T follicular helper cell (primary cell): ENCODE data around the gene SLC26A11.
"Not testable (repeated sequence)": the region's sequence is repeated elsewhere in the genome, so short reads cannot be mapped to it uniquely, and the experiment has no call there.

ENCODE experiments used
- DNase-seq: peaks from one replicate; pipeline ENCODE4 v3.0.0-alpha.2; 2020; ENCODE audit warnings: low read depth

SLC26A11 gene

DNA sequence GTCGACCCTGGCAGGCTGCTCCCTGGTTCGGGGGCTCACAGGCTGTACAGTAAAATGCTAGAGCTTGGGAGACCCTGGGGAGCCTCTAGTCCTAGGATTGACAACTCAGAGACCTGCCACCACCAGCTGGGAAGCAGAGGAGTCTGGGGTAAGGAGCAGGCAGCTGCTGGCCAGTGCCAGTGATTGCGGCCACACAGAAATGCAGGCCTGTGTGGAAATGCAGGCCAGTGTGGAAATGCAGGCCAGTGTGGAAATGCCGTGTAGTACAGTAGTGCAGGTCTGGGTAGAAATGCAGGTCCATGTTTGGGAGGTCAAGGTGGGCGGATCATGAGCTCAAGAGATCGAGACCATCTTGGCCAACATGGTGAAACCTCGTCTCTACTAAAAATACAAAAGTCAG lies 23.6 kb upstream of the SLC26A11 start:
- DNase-seq = no peak

DNA sequence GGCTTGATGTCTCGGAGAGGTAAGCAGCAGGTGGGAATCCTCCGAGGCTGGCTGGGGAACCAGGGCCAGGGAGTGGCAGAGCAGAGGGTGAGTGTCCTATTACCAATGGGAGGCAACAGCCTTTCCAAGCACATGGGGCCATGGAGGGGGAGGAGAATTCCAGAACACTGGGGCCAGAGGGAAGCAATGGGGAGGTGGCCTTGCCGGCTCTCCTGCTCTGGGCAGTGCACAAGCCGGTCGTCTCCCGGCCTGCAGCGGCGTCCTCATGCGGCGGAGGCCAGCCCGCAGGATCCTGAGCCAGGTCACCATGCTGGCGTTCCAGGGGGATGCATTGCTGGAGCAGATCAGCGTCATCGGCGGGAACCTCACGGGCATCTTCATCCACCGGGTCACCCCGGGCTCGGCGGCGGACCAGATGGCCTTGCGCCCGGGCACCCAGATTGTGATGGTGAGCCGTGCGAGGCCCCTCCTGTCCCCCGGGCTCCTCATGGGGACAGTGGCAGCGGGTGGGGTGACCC lies 22.0 kb upstream of the SLC26A11 start:
- DNase-seq = no peak

DNA sequence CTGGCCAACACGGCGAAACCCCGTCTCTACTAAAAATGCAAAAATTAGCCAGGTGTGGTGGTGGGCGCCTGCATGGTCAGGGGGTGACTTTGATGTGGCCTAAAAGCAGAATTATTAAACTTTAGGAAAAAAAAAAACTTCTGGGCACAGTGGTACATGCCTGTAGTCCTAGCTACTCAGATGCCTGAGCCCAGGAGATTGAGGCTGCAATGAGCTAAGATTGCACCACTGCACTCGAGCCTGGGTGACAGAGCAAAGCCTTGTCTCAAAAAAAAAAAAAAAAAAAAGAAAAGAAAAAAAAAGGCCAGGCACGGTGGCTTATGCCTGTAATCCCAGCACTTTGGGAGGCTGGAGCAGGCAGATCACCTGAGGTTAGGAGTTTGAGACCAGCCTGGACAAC lies 20.9 kb upstream of the SLC26A11 start:
- DNase-seq = not testable (repeated sequence)

DNA sequence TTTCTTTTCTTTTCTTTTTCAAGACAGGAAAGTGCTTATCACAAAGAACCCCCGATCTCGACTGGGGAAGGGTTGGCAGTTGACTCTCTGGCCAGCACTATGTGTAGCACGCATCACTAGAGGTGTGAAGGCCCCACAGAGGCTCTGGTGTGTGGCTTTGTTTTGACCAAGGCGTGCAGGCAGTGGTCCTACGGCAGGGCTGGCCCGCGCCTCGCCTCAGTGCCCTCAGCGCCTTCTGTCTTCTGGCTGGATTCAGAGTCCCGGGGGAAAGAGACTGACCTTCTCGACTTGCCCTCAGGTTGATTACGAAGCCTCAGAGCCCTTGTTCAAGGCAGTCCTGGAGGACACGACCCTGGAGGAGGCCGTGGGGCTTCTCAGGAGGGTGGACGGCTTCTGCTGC lies 18.8 kb upstream of the SLC26A11 start:
- DNase-seq = no peak

DNA sequence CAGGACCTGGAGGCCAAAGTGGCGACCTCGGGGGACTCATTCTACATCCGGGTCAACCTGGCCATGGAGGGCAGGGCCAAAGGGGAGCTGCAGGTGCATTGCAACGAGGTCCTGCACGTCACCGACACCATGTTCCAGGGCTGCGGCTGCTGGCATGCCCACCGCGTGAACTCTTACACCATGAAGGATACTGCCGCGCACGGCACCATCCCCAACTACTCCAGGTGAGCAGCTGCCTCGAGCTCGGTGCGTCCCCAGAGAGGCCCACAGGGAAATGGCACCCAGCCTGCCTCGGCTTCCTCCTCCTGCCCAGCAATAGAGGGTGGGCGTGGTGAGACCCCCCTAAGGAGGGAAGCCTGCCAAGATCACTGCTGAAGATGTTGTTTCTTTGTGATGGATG lies 18.0 kb upstream of the SLC26A11 start:
- DNase-seq = no peak

DNA sequence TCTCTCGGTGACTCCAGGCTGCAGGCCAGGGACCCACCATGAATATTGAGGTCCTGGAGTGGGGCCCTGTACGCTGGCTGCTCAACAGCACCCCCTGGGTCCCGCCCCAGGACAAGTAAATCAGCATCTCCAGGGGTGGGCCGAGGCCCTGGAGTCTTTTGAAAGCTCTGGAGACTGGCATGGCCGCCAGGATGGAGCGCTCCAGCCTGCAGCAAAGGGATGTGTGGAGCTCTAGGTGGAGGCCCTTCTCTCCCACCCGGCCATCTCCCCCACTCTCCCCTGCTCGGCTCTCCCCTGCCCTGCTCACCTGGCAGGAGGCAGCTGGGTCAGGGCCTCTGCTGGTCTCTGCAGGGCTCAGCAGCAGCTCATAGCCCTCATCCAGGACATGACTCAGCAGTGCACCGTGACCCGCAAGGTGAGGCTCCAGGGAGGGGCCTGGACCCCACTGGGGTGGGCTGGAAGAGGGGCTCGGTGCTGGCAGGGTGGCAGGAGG lies 16.7 kb upstream of the SLC26A11 start:
- DNase-seq = no peak

DNA sequence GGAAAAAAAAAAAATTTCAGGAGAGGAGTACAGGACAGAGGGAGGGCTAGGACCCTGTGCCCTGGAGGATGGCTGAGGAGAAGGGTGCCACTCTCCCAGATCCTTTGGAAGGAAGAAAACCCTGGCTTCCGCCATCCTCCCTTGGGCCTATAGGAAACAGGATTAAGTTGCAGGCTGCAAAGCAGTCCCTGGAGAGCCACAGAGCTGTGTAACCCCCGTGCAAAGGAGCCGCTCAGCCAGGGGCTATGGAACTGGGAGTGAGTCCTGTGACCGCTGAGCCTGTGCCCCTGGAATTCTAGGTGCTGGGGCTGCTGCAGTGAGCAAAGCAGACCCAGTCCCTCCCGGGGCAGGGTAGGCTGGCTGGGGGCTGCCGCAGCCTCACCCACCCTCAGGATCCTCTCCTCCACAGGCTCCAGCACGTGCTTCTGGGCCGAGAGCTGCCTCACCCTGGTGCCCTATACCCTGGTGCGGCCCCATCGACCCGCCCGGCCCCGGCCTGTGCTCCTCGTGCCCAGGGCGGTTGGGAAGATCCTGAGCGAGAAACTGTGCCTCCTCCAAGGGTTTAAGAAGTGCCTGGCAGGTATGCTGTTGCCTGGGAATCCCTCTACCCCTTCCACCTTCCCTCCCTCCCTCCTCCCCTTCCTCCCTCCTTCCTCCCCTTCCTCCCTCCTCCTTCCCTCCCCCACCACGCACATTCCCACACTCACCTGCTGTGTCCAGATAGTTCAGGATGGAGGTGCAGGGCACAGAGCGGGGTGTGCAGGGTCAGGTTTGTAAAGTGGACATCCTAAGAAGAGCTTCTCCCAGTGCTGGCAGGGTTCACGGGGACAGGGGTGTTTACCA lies 15.4 kb upstream of the SLC26A11 start:
- no peak for DNase-seq

DNA sequence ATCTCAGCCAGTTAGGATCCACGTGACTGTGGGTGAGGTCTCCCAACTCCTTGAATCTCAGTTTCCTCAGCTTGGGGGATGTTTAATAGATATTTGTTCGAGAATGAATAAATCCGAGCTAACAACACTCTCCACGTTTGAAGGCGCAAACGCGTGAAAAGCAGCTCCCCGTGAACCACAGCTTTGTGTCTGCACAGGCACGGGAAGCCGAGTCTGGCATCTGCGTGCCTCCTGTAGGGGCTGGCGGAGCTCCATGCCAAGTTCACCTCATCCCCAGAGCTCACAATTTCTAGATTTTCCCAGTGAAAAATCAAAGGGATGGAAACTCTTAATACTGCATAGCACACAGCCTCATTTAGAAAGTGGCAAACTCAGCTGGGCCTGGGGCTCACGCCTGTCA lies 14.4 kb upstream of the SLC26A11 start:
- no peak for DNase-seq

DNA sequence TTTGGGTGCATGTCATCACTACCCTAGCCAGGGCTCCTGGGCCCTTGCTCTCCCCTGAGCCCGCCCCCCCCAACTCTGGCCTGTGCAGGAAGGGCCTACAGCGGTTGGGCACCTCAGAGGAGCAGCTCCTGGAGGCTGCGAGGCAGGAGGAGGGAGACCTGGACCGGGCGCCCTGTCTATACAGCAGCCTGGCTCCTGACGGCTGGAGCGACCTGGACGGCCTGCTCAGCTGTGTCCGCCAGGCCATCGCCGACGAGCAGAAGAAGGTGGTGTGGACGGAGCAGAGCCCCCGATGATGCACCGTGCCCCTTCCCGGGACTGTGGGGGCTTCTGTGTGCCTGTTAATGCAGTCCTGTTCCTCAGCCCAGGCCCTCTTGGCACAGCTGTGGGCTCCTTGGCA lies 12.2 kb upstream of the SLC26A11 start:
- DNase-seq = no peak

DNA sequence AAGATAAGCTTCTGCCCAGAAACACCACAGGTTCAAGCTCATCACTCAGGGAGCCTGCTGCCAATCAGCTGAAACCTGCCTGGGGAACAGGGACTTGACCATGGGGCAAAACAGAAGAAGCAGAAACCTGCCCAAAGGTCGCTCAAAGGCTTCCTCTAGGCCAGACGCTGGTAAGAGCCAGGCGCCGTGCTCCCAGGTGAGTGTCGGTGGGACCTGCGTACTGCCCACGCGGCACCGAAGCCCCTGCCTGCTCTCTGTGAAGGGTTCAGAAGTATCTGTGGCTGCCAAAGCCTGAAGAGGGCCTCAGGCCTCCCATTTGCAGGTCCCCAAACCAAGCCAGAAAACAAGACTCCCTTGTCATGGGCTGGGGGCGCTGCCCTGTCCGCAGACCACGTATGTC lies 10.5 kb upstream of the SLC26A11 start:
- no peak for DNase-seq

DNA sequence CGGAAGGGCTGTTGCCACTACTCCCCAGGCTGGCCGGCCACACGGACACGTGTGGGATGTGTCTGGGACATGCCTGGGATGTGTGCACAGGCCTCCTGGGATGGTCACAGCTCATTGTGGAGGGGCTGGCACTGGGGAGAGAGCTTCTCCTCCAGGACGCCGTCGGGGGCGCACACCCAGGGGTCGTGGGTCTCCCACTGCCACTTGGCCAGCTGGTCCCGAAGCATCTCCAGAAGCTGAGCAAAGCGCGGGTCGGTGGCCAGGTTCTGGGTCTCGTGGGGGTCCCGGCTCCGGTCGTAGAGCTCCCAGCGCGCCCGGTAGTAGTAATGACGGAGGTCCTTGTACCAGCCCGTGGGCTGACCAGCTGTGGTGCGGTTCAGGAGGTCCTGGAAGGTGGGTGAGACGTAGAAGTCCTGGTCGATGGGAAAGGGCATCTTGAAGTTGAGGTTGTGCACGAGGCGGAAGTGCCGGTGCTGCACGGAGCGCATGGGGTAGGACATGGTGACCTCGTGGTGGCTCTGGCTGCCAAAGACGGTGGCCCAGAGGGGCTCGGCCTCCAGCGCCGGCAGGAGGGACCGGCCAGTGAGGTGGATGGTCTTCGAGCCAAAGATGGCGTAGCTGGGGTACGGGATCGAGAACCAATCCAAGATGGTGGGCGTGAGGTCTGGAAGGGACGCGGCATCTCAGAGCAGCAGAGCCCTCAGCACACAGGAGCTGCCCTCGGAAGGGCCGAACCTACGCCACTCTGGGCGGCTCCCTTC lies 9.7 kb upstream of the SLC26A11 start:
- DNase-seq = no peak

DNA sequence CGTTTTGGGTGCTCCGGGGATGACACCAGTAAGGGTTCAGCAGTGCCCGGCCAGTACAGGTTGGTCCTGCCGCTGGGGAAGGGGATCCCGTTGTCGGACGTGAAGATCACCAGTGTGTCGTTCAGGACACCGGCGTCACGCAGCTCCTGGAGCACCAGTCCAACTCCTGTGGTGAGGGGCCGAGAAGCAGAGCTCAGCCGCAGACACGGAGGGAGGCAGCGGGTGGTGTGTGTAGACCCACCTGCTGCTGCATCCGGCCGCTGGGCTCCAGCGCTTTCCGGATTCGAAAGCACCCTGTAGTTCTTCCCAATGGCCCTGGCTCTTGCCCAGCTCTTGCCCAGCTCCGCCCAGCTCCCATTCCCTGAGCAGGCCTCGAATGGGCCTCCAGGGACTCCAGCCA lies 8.1 kb upstream of the SLC26A11 start:
- no peak for DNase-seq

DNA sequence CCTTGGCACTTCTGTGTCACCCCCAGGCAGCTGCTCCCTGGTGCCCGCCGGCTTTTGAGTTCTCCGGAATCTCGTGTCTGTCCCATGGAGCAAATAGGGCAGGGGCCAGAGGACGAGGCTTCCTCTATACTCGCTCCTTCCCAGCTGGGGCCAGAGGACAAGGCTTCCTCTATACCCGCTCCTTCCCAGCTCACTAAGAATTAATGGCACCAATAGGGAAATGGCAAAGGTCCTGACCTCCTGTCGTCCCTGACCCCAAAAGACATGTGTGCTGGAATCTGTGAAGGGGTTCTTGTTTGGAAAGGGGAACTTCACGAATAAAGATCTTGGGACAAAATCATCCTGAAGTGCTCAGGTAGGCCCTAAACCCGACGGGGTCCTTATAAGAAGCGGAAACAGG lies 7.7 kb upstream of the SLC26A11 start:
- DNase-seq = no peak

DNA sequence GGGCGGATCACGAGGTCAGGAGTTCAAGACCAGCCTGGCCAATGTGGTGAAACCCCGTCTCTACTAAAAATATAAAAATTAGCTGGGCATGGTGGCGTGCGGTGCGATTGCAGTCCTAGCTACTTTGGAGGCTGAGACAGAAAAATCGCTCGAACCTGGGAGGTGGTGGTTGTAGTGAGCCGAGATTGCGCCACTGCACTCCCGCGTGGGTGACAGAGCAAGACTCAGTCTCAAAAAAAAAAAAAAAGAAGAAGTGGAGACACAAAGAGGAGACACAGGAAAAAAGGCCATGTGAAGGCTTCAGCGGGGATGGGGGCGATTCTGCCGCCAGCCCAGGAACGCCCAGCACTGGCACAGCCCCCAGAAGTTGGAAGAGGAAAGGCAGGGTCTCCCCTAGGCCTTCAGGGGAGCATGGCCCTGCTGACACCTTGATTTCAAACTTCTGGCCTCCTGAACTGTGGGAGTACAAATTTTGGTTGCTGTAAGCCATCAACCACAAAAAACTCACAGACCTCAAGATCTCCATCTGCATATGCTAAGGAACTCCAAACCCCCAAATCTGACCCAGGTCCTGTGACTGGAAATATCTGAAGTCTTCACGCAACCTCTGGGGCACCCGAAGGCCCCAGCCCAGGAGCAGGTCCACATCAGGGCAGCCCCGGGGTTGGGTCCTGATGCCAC lies 7.1 kb upstream of the SLC26A11 start:
- DNase-seq = no peak

DNA sequence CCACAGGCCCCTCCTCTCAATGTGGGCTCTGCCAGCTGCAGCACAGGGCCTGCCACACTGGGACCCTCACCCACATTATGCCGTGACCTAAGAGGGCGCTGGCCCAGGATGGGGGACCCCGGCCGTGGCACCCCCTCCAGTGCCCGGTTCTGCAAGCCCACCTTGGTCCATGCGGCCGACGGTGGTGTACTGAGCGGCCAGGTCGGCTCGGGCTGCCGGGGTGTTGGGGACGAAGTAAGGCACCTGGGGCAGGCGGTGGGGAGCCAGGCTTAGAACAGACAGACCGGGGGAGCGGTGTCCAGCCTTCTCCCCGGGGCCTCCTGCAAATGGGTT lies 6.6 kb upstream of the SLC26A11 start:
- no peak for DNase-seq

DNA sequence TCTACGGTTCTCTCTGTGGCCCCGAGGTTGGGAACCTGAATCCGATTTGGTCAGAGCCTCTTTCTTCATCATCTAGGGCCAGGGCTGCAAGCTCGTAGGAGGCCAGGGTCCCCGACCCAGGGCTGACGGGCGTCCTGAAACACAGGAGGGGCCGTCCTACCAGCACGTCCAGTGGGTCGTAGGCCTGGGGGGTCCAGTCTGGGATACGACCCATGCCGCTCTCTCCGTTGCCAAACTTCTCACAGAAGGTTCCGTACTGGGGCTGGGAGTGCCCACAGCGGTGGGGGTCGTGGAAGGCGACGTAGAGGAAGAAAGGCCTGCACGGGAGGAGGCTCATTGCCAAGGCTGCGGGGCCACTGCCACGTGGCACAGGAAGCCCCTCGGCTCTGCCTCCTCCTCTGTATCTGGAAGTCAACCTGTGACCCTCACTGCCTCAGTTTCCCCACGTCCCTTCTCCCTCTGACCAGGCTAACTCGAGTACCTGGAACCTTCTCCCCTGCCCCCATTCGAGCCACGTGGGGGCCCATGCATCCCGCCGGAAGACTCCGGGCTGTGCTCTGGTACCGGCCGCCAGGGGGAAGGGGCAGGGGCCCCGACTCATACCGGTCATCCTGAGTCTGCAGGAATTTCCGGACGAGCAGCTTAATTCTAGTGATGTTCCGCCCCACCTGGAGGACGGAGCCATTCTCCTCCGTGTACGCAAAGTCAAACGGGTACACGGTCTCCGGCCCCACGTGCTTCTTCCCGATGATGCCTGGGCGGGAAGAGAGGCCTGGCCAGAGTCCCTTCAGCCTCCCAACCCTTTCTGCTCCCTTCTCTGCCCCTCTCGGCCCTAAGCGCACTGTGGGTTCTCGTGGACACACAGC lies 6.0 kb upstream of the SLC26A11 start:
- DNase-seq = no peak

DNA sequence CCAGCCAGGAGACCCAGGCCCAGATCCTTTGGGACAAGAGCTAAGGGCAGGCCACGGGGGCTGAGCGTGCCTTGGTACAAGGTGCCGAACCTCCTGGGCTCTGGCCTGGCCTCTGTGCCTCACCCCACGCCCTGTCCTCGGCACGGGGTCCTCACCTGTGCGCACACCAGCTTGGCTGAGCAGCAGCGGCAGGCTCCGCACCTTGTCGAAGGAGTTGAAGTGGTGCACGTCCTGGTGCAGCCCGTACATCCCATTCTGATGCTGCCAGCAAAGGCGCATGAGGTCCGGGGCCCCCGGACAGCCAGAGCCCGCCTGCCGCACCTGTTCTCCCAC lies 5.4 kb upstream of the SLC26A11 start:
- no peak for DNase-seq

DNA sequence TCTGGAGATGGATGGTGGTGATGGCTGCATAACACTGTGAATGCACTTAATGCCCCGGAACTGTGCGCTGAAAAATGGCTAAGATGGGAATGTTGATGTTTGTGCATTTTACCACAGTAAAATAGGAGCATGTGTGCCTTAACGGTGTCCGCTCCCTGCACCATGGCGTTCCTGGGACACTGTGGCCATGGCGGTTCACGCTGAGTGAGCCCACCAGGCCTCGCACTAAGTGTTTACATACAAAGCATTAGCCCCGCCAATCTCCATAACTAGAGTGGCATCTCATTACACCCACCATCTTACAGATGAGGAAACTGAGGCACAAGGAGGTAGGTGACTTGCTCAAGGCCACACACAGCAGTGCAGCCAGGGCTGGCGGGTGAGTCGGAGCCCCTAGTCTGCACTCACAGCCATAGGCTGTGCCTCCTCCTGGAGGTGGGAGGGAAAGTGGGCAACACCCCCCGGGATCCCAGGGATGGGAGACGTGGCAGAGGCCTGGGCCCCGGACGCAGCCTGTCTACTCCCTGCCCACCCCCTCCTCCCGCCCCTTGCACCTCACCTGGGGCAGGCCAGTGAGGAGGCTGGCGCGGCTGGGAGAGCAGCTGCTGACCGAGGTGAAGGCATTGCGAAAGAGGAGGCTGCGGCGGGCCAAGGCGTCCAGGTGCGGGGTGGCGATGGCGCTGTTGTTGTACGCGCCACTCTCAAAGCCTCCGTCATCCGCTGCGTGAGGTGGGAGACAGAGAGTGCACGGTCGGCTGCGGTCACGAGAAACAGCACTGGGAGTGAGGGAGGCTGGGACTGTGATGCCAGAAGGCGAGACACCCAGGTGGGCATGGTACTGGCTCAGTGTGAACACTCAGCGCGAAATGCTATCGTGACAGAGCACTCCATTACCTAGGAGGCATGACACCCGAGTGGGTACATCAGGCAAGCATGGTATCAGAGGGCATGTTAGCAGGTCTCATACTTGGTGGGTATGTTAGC lies 3.5 kb upstream of the SLC26A11 start:
- no peak for DNase-seq

DNA sequence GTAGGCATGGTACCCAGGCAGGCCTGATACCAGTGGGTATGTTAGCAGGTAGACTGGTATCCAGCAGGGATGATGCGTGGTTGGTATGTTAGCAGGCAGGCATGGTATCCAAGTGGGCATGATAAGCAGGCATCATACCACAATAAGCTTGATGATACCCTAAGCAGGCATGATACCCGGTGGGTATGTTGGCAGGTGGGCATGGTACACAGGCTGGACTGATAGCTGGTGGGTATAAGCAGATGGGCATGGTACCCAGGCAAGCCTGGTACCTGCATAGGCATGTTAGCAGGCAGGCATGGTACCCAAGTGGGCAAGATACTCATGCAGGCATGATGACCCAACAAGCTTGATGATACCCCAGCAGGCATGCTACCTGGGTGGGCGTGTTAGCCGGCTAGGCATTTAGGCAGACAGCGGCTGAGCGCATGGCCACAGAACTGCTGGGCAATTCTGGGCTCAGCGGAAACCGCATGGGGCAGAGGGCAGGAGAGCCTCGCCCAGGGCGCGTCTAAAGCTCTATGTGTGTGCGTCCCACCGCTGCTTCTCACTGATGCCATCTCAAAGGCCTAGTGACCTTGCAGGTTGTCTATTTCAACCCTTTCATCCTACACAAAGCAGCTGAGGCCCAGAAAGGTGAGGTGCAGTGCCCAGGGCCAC lies 2.4 kb upstream of the SLC26A11 start:
- no peak for DNase-seq

DNA sequence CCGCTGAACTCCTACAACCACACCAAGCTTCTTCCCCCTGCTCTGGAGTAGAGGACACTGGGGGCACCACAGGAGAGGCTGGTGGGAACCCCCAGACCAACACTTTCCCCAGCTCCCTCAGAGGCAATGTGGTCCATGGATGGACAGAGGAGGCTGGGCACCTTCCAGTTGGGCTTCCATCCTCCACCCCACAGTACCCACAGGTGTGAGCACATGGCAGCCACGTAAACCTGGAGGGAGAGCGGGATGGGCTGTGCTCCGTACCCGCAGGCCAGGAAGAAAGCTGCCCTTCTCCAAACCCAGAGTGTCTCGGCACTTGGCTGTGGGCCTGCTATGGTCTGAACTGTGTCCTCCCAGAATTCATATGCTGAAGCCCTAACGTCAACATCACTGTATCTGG lies 1.8 kb upstream of the SLC26A11 start:
- DNase-seq = no peak
